Measurements from ENCODE around the gene ACIN1.

DNA sequence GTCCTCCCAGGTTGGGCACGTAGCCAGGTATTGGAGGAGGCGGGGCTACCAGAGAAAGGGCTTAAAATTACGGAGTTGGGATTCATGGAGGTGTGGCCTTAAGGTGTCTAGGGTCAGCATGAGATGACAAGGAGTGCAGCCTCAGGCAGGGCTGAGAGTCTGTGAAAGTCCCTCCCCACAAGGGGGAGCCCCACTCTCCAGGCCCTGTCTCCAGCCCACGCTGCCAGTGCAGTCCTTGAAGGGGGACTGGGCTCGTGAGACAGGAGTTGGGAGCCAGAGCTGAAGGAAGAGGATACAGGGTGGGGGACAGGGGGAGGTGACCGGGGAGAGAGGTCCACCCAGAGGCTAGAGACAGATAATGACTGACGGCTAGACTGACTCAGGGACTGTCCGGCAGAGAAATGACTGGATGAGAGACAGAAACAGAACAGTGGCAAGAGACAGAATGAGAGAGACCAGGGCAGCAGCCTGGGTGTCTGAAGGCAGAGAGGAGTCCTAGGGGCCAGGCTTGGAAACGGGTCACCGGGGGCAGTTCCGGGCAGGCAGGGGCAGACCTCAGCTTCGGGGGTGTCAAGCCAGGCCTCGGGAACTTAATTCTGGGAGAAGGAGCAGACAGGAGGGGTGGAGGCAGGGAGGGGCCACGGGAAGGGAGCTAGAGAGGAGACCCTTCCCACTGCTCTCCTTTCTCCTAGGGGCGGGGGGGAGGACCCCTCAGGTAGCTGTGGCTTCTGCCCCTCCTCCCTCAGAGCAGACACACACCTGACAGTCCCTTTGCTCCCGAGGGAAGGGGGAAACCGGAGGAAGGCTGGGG is 38.6 kb downstream of the ACIN1 start:
- TF ChIP-seq, protein P1, sequence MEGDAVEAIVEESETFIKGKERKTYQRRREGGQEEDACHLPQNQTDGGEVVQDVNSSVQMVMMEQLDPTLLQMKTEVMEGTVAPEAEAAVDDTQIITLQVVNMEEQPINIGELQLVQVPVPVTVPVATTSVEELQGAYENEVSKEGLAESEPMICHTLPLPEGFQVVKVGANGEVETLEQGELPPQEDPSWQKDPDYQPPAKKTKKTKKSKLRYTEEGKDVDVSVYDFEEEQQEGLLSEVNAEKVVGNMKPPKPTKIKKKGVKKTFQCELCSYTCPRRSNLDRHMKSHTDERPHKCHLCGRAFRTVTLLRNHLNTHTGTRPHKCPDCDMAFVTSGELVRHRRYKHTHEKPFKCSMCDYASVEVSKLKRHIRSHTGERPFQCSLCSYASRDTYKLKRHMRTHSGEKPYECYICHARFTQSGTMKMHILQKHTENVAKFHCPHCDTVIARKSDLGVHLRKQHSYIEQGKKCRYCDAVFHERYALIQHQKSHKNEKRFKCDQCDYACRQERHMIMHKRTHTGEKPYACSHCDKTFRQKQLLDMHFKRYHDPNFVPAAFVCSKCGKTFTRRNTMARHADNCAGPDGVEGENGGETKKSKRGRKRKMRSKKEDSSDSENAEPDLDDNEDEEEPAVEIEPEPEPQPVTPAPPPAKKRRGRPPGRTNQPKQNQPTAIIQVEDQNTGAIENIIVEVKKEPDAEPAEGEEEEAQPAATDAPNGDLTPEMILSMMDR (IDR thresholded peaks at IDR 0.05): peak; percentile 28 to 53 (median 52)
- TF ChIP-seq POLR2A (IDR thresholded peaks at IDR 0.05): no peak

Measured in testis (tissue), 2 donors.